ENCODE results near the gene MICAL3. TPM values are rescaled to one million over a fixed set of nuclear protein-coding genes. Genes with fewer than 3 reads are reported as not detected.
"Not testable (repeated sequence)": the region's sequence is repeated elsewhere in the genome, so short reads cannot be mapped to it uniquely, and the experiment has no call there.

Gene MICAL3
- polyA plus RNA-seq, 1 donor from 2014 or later = 28.1 TPM

GRCh38 chr22:17878186-17878694 is 146.1 kb downstream of the MICAL3 start:
- Histone ChIP-seq H3K9ac (ENCODE audit: low read length) (no peak overlapping the region), H3K79me2 (replicated peaks; ENCODE audit: insufficient read depth, low read length) (no peaks in the 10 kb centered on the region), H3F3A (ENCODE audit: insufficient read depth, low read length, poor library complexity, severe bottlenecking) (no peaks in the 10 kb centered on the region), H2AFZ (ENCODE audit: low read depth, low read length) (no peak overlapping the region), H3K36me3 (ENCODE audit: insufficient read depth, low read length) (no peaks in the 10 kb centered on the region), H3K9me2 (ENCODE audit: insufficient read depth, low read length) (no peaks in the 10 kb centered on the region), H3K4me2 (ENCODE audit: low read length) (no peak overlapping the region), H3K9me3 (ENCODE audit: low read length) (no peaks in the 10 kb centered on the region), H4K20me1 (ENCODE audit: insufficient read depth) (no peaks in the 10 kb centered on the region), H3K27me3 (ENCODE audit: insufficient read depth, low read depth, low read length) (no peaks in the 10 kb centered on the region), H3K4me3 (ENCODE audit: low read length) (no peak overlapping the region), H3K27ac (ENCODE audit: low read length) (no peak overlapping the region)
- TF ChIP-seq EP300 (conservative IDR thresholded peaks at IDR 0.05; ENCODE audit: poor library complexity, severe bottlenecking) = no peak
- TF ChIP-seq, protein P1, sequence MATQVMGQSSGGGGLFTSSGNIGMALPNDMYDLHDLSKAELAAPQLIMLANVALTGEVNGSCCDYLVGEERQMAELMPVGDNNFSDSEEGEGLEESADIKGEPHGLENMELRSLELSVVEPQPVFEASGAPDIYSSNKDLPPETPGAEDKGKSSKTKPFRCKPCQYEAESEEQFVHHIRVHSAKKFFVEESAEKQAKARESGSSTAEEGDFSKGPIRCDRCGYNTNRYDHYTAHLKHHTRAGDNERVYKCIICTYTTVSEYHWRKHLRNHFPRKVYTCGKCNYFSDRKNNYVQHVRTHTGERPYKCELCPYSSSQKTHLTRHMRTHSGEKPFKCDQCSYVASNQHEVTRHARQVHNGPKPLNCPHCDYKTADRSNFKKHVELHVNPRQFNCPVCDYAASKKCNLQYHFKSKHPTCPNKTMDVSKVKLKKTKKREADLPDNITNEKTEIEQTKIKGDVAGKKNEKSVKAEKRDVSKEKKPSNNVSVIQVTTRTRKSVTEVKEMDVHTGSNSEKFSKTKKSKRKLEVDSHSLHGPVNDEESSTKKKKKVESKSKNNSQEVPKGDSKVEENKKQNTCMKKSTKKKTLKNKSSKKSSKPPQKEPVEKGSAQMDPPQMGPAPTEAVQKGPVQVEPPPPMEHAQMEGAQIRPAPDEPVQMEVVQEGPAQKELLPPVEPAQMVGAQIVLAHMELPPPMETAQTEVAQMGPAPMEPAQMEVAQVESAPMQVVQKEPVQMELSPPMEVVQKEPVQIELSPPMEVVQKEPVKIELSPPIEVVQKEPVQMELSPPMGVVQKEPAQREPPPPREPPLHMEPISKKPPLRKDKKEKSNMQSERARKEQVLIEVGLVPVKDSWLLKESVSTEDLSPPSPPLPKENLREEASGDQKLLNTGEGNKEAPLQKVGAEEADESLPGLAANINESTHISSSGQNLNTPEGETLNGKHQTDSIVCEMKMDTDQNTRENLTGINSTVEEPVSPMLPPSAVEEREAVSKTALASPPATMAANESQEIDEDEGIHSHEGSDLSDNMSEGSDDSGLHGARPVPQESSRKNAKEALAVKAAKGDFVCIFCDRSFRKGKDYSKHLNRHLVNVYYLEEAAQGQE (IDR thresholded peaks at IDR 0.05; ENCODE audit: borderline replicate concordance) = no peak

GRCh38 chr22:17876878-17877855 is 147.2 kb downstream of the MICAL3 start:
- not testable (repeated sequence) for H3K4me3 ChIP-seq (ENCODE audit: low read length); H3K9ac ChIP-seq (ENCODE audit: low read length); H4K20me1 ChIP-seq (ENCODE audit: insufficient read depth); H3K27me3 ChIP-seq (ENCODE audit: insufficient read depth, low read depth, low read length); H3K27ac ChIP-seq (ENCODE audit: low read length); H3K9me3 ChIP-seq (ENCODE audit: low read length); H3F3A ChIP-seq (ENCODE audit: insufficient read depth, low read length, poor library complexity, severe bottlenecking); H3K4me2 ChIP-seq (ENCODE audit: low read length); H3K9me2 ChIP-seq (ENCODE audit: insufficient read depth, low read length); H3K79me2 ChIP-seq (replicated peaks; ENCODE audit: insufficient read depth, low read length); H3K36me3 ChIP-seq (ENCODE audit: insufficient read depth, low read length); H2AFZ ChIP-seq (ENCODE audit: low read depth, low read length)

DNA sequence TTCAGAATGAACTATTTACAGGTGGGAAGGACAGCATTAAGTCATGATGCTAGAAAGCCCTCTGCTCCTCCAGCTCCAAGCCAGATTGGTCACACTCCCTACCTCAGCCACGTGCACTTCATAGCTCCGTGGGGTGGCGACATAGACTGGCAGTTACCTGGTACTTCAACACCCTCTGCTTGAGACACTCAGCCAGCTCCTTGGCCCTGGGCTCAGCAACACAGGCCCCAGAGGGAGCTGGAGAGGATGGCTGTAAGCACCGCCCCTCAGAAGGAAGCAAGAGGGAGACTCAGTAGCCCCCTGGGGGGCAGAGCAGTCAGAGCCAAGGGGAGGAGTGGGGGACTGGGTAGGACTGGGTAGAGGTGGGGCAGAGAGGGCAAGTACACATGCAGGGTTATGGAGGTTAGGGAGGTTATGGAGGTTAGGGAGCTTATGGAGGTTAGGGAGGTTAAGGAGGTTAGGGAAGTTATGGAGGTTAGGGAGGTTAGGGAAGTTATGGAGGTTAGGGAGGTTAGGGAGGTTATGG is 148.0 kb downstream of the MICAL3 start:
- Histone ChIP-seq H3K79me2 (replicated peaks; ENCODE audit: insufficient read depth, low read length) (no peaks in the 10 kb centered on the region), H3K9me2 (ENCODE audit: insufficient read depth, low read length) (no peaks in the 10 kb centered on the region), H3K9ac (ENCODE audit: low read length) (no peak overlapping the region), H3K4me2 (ENCODE audit: low read length) (no peak overlapping the region), H3F3A (ENCODE audit: insufficient read depth, low read length, poor library complexity, severe bottlenecking) (no peaks in the 10 kb centered on the region), H3K4me3 (ENCODE audit: low read length) (no peak overlapping the region), H2AFZ (ENCODE audit: low read depth, low read length) (no peak overlapping the region), H4K20me1 (ENCODE audit: insufficient read depth) (no peaks in the 10 kb centered on the region), H3K27me3 (ENCODE audit: insufficient read depth, low read depth, low read length) (no peaks in the 10 kb centered on the region), H3K36me3 (ENCODE audit: insufficient read depth, low read length) (no peaks in the 10 kb centered on the region), H3K9me3 (ENCODE audit: low read length) (no peaks in the 10 kb centered on the region), H3K27ac (ENCODE audit: low read length) (no peak overlapping the region)
- no peak for TF ChIP-seq EZH2 (IDR thresholded peaks at IDR 0.05; ENCODE audit: borderline replicate concordance, insufficient read depth, low read length, poor library complexity, severe bottlenecking)
- no peak for TF ChIP-seq SMC3 (conservative IDR thresholded peaks at IDR 0.05; ENCODE audit: poor library complexity)
- TF ChIP-seq EP300 (conservative IDR thresholded peaks at IDR 0.05; ENCODE audit: poor library complexity, severe bottlenecking) = no peak

All from neural cell (in vitro differentiated cells).